AG09309 (cell line): ENCODE measurements around the gene GPR37L1.
"Not testable (repeated sequence)": the region's sequence is repeated elsewhere in the genome, so short reads cannot be mapped to it uniquely, and the experiment has no call there.

ENCODE experiments used
- DNase-seq: peaks from one replicate; pipeline ENCODE4 v3.0.0-alpha.2; 2010; ENCODE audit warnings: low read depth
- H3K4me3 ChIP-seq: 2 replicates; pipeline ENCODE4 v1.5.1; 2011; ENCODE audit warnings: mild to moderate bottlenecking, low read depth, low read length, moderate library complexity; ENCODE audit not compliant: control insufficient read depth
- CTCF ChIP-seq: IDR thresholded peaks from 2 replicates; pipeline ENCODE4 v1.5.1; 2011; ENCODE audit warnings: mild to moderate bottlenecking, low read depth, low read length, inconsistent platforms; ENCODE audit not compliant: insufficient read depth, control insufficient read depth; ENCODE audit errors: missing control alignments

Gene GPR37L1

GRCh38 chr1:202133989-202134388 is 11.3 kb downstream of the GPR37L1 start:
- DNase-seq = no peak
- TF ChIP-seq CTCF = no peak
- no peak overlapping the region for H3K4me3 ChIP-seq

- H3K4me3 ChIP-seq = no peak overlapping the region
- DNase-seq = no peak
- TF ChIP-seq CTCF = no peak
These were observed 12.0 kb downstream of the GPR37L1 start for GRCh38 chr1:202134645-202135172.

DNA sequence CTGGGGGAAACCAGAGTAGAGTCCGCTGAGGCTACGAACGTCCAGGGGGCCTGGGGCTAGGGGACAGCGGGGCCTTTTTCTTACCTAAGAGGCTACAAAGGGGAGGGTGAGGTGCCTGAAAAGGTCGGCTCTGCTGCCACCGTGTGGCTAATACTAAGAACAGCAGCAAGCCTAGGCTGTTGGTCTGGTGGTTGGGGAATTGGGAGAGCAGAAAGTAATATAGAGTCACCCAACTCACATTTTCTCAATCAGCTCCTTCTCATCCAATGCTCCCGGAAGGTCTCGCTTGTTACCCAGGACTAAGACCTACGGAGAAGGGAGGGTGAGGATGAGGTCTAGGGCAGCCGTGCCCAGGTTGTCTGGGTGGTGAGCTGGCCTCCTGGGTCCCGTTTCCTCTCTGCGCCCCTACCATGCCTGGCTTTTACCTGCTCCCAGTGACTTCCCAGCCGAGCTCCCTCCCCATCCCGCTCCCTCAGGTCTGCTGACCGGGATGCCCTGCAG is 12.6 kb downstream of the GPR37L1 start:
- no peak for DNase-seq
- no peak overlapping the region for H3K4me3 ChIP-seq
- peak; percentile 87 for TF ChIP-seq CTCF

DNA sequence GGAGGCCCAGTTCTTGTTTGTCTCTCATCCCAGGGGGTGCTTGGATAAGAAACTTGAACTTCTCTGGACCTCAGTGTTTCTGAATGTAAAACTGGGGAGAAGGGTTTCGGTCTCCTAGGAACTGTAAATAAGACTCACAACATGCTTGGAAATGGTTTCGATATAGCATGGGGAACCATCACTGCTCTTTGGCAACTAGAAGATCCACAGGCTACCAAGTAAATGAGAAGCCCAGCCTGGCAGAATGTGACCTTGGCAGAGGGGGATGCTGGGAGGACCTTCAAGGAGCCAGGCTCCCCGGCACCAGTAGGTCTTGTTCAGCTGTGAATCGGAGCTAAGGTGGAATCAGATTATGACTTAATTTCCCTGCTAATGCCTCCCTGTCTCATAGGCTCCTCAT is 18.1 kb downstream of the GPR37L1 start:
- TF ChIP-seq CTCF = no peak
- no peak overlapping the region for H3K4me3 ChIP-seq
- DNase-seq = no peak

DNA sequence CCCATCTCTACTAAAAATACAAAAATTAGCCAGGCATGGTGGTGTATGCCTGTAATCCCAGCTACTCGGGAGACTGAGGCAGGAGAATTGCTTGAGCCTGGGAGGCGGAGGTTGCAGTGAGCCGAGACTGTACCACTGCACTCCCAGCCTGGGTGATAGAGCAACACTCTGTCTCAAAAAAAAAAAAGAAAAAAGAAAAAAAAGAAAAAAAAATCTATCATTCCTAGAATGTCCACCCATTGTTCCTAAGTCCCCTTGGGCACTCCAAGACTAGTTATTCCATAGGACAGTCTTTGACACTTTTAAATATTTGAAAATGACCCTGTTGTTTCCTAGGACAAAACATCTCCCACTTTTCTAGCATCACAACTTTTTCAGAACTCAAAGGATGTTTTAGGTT is 18.8 kb downstream of the GPR37L1 start:
- not testable (repeated sequence) for DNase-seq, H3K4me3 ChIP-seq

DNA sequence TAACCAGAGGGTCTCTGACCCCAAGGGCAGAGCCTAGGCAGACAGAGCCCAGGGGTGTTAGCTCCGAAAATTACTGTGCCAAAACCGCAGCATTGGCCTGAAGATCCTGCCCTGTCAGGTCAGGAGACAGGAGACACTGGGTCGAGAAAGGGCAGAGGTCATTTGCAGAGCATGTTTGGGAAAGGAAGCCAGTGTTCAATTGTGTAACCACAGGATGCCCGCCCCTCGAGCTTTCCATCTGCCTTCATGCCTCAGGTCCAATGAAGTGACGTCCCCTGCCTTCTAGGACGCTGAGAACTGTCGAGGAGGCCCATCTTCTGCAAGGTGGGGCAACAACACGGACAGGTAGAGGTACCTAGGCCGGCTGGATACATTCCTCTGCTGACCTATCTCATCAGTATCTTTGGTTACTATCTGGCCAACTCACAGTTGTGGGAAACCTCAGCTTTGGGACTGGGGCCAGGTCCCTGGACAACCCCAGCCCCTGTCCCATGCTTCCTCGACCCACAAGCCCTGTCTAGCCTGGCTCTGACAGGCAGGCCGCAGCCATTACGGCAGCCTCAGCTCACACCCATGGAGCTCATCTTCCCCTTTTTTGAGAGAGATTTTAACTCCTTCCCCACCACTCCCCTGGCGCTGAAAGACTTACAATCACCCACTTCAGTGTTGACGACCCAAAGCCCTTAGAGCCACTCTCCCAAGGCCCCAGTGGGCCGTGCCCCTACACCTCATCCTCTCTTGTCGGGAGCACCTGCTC is 20.5 kb downstream of the GPR37L1 start:
- H3K4me3 ChIP-seq = peak overlapping the region; percentile 60
- TF ChIP-seq CTCF = no peak
- no peak for DNase-seq

DNA sequence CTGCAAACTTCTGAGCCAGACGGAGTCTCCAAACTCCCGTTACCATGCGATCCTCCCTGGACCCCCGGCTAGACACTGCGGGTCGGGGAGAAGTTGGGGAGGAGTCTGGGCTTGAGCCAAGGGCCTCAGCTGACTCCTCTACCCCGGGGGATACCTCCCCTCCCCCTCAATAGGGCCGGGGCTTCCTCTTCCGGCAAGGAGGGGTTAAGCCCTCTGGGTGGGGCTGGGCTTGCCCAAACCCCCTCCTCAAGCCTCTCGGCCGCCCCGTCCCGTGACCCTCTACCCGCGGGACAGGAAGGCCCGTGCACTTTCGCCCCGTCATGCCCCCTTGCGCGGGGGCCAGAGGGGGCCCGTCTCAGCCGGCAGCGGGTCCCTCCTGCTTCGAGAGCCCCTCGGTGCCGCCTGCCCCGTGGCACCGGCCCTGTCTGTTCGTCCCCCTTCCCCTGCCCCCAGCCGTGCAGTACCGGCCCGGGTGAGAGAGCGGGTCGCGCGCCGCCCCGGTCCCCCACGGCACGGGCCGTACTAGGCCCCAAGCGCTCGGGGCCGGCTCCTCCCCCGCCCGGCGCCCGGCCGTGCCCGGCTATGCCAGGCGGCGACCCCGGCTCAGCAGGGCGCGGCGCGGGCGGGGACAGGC is 21.2 kb downstream of the GPR37L1 start:
- TF ChIP-seq CTCF = no peak
- no peak for DNase-seq

More for the DNA sequence above, 21.2 kb downstream of the GPR37L1 start:
- H3K4me3 ChIP-seq = peak overlapping the region; percentile 60
